ENCODE measurements around the gene WDR37.
"Not testable (repeated sequence)": the region's sequence is repeated elsewhere in the genome, so short reads cannot be mapped to it uniquely, and the experiment has no call there.

Gene WDR37

GRCh38 chr10:1158536-1158935, 102.4 kb downstream of the WDR37 start:
- DNase-seq (ENCODE audit: low read depth, low spot score) = not testable (repeated sequence)

GRCh38 chr10:1159131-1160061, 103.2 kb downstream of the WDR37 start:
- DNase-seq (ENCODE audit: low read depth, low spot score) = no peak
- H3K4me3 ChIP-seq (ENCODE audit: low read length) = no peak overlapping the region

More at GRCh38 chr10:1158536-1158935, 102.4 kb downstream of the WDR37 start:
- H3K4me3 ChIP-seq (ENCODE audit: low read length) = not testable (repeated sequence)

GRCh38 chr10:1160561-1161314, 104.6 kb downstream of the WDR37 start:
- no peak for DNase-seq (ENCODE audit: low read depth, low spot score)
- H3K4me3 ChIP-seq (ENCODE audit: low read length) = no peak overlapping the region

- not testable (repeated sequence) for H3K4me3 ChIP-seq (ENCODE audit: low read length); DNase-seq (ENCODE audit: low read depth, low spot score)
Measured at GRCh38 chr10:1161315-1161673, 105.1 kb downstream of the WDR37 start.

DNA sequence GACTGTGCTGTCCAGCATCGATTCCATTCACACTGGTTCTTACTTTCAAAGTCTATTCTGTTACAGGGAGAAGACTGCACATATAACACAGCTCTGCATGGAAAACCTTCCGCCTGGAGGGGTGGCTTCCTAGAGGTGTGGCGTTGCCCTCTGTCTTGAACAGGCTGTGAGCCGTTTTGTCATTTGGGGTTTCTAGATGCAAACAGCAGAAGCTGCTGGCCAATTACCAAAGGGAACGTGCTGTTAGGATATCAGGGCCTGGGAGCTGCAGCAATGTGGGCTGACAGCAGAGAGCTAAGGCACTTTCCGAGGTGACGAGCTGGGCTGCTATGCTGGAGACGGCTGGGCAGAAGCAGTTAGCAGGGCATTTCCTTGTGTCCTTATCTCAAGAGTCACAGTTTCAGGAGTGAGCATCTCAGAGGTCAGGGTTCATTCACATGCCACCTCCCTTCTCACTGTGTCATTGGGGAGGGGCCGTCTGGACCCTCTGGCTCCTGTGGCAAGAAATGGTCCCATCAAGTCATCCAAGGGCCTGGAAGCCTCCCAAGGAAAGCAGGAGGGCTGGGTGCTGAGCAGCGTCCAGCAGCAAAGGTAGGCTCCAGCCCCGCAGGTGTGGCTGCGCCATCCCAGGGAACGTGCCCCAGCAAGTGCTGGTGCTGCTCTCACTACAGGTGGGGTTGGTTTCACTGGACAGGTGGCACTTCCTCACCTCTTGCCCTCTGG, 106.5 kb downstream of the WDR37 start:
- no peak for DNase-seq (ENCODE audit: low read depth, low spot score)
- no peak overlapping the region for H3K4me3 ChIP-seq (ENCODE audit: low read length)

DNA sequence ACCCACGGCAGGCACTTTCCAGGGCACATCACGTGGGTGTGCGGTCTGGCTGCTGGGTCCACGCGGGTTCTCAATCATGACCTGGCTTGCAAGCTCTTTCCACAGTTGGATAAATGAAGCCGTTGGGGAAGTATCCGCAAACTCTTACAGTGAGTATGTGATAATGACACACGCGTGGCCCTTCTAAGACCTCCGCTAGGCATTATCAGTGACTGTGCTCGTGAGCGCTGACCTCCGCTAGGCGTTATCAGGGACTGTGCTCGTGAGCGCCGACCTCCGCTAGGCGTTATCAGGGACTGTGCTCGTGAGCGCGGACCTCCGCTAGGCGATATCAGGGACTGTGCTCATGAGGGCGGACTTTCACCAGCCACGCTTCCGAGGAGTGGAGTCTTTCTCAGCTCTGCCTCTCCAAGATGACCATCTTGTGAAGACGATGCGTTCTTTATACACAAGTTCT, 107.0 kb downstream of the WDR37 start:
- DNase-seq (ENCODE audit: low read depth, low spot score) = no peak
- H3K4me3 ChIP-seq (ENCODE audit: low read length) = no peak overlapping the region

DNA sequence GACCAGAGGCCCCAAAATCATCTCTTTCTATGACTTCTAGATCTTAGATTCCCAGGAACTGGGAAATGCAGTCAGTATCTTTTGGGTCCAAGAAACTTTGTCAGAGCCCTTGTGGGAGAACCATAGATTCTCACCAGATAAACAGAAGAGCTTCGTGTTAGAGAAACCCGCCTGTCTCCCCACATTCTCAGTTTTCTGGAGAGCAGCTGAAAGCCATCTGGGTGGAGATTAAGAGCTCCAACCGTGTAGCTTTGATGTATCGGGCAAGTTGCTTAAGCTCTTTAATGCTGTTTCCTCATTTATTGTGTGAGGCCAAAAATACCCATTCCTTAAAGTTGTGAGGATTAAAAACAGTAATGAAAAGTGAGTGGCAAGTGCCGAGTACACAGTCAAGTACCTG, 107.6 kb downstream of the WDR37 start:
- no peak for DNase-seq (ENCODE audit: low read depth, low spot score)
- no peak overlapping the region for H3K4me3 ChIP-seq (ENCODE audit: low read length)

- H3K4me3 ChIP-seq (ENCODE audit: low read length) = no peak overlapping the region
- DNase-seq (ENCODE audit: low read depth, low spot score) = no peak
Measured at GRCh38 chr10:1166101-1166827, 110.1 kb downstream of the WDR37 start.

GRCh38 chr10:1166828-1167275, 110.7 kb downstream of the WDR37 start:
- no peak overlapping the region for H3K4me3 ChIP-seq (ENCODE audit: low read length)
- no peak for DNase-seq (ENCODE audit: low read depth, low spot score)

- H3K4me3 ChIP-seq (ENCODE audit: low read length) = no peak overlapping the region
- DNase-seq (ENCODE audit: low read depth, low spot score) = no peak
Measured at GRCh38 chr10:1168763-1169162, 112.6 kb downstream of the WDR37 start.

- no peak for DNase-seq (ENCODE audit: low read depth, low spot score)
- H3K4me3 ChIP-seq (ENCODE audit: low read length) = no peak overlapping the region
Measured at GRCh38 chr10:1169186-1169885, 113.2 kb downstream of the WDR37 start.

DNA sequence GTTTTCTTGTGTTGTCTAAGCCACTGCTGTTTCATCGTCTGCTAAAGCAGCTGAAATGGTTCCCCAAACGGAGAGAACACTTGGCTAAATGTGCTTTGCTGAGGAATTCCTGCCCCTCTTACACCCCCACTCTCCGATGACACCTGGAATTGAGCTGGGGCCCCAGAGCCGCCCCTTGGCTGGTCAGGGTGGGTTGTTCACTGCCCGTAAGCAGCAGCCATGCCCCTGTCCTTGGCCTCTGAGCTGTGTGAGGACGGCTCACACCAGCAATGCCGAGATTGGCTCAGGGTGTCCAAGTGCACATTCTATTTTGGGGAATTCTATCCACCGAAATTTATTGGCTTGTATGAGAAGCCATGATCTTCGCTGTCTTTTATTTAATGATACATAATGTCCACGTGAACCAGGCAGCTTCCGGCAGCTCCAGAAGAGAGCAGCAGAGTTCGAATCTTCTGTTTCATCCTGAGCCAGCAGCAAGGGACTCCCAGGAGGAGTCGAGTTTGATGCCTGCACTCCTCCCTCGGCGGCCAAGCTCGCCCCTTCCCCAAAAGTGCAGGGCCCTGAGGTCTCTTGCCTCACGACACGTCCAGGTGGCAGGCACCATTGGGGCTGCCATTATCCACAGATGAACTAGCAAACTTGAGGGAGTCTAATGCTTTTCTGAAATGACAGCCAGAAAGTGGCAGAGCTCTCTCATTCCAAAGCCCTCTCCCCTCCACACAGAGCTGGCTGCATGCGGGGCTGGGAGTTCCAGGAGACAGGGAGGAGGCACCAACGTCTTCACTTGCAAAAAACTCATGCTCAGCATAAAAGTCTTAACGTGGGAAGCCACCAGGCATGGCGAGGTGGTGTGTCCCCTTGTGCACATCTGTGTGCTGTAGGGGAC, 114.0 kb downstream of the WDR37 start:
- H3K4me3 ChIP-seq (ENCODE audit: low read length) = no peak overlapping the region
- no peak for DNase-seq (ENCODE audit: low read depth, low spot score)

DNA sequence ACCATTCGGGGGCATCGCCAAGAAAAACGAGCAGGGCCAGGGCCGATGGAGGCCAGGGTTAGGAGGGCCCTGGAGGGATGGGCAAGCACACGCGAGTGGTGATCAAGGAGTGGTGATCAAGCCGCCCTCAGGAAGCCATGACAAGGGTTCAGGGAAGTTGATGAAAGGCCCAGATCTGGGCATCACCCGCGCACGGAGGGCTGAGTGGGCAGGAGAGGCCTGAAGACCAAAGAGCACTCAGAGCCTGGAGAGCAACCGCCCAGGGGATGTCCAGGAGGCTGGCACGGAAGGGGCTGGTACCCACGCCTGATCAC, 114.6 kb downstream of the WDR37 start:
- H3K4me3 ChIP-seq (ENCODE audit: low read length) = no peak overlapping the region
- DNase-seq (ENCODE audit: low read depth, low spot score) = no peak

DNA sequence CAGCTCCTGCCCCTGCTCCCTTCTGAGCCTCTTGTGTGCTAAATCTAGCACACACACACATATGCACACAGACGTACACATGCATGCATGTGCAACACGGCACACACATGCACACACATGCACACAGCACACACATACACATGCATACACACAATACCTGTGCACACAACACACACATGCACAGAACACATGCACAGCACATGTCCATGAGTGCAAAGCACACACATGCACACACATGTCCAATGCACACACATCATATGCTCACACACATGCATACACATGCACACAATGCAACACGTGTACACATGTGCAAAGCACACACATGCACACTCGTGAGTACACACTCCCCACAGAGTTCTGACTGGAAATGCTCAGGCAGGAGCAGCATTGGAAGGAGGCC, 115.0 kb downstream of the WDR37 start:
- no peak for DNase-seq (ENCODE audit: low read depth, low spot score)
- no peak overlapping the region for H3K4me3 ChIP-seq (ENCODE audit: low read length)

DNA sequence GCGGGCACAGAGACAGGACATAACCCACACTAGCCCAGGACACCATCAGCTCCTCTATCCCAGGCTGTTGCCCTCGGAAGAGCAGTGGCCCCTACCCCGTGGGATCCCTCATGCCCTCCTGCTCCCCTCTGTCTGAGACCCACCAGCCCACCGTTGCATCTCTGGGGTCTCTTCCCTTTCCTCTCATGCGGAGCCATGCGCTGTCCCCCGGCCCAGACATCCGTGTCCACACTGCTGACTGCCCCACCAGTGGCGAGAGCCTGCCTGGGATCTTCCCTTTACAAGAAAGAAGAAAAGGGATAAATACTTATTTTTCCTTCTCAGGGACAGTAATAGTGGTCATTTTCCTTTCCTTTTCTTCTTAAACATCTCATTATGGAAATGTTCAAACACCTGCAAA, 115.4 kb downstream of the WDR37 start:
- DNase-seq (ENCODE audit: low read depth, low spot score) = no peak
- no peak overlapping the region for H3K4me3 ChIP-seq (ENCODE audit: low read length)

DNA sequence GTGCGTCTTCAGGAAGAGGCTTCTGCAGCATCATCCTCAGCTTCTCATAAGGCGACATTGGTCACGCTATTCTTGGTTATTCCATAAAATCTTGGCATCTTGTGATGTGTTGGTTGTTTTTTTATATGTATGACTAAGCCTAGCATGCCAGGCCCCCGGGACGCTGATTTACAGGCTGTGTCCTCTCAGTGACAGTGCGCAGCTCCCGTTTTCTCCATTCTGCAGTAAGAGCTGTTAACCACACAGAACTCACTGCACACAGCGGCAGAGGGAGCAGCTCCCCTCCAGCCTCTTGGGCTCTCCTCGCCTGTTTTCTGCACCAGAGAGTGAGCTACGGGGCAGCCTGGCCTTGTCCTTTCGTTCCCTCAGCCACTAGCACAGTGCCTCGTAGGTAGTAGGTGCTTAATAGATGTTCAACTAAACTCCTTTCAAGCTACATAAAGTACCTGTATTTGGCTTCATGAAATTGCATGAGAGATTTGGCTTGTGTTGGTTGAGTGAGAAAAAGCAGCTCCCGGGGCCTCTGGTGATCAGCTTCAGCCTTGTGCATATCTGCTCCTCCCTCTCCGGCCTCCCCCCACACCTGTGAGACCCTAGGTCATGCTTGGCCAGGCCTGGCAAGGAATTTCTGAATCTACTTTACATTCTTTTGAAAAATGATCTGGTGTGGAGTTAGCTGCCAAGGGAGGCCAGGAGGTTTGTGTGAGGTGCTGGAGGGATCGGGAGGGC, 116.2 kb downstream of the WDR37 start:
- no peak for DNase-seq (ENCODE audit: low read depth, low spot score)
- H3K4me3 ChIP-seq (ENCODE audit: low read length) = no peak overlapping the region

GRCh38 chr10:1173091-1173490, 116.9 kb downstream of the WDR37 start:
- no peak overlapping the region for H3K4me3 ChIP-seq (ENCODE audit: low read length)
- no peak for DNase-seq (ENCODE audit: low read depth, low spot score)

Measured in Jurkat, Clone E6-1 (cell line).